Stimulated activated CD4-positive, alpha-beta T cell treated with anti-CD3 and anti-CD28 coated beads, Interleukin-4, amount 100 ng/mL, for 24 hours (primary cell): ENCODE results near the gene NRAP.

Source experiments
- DNase-seq: peaks from one replicate; pipeline ENCODE4 v3.0.0-alpha.2; 2020

NRAP gene

GRCh38 chr10:113631684-113632367, 32.0 kb downstream of the NRAP start:
- no peak for DNase-seq

DNA sequence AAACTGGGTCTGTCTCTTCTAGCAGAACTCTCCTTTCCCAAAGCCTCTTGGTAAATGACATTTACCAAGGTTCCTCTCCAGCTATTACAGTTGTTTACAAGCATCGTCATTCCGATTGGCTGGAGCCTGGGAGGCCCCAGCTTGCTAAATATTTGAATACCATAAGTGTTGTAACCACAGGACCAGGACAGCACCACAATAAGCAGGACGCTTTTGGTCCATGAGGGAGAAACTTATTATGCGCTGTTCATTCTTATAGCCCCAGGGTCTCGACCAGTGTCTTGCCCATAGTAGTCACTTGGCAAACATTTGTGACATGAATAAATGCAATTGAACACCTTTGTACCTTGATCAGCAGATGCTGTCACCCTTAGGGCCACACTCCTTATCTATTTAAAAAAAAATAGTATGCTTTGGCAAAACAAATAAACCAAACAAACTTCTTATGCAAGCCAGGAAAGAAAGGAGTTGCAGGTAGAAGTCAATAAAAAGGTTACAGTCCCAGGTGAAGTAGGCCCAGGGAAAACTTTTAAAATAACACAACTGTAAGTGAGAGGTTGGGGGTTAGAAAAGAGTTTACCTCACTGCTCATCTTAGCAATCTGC, 32.8 kb downstream of the NRAP start:
- no peak for DNase-seq

DNA sequence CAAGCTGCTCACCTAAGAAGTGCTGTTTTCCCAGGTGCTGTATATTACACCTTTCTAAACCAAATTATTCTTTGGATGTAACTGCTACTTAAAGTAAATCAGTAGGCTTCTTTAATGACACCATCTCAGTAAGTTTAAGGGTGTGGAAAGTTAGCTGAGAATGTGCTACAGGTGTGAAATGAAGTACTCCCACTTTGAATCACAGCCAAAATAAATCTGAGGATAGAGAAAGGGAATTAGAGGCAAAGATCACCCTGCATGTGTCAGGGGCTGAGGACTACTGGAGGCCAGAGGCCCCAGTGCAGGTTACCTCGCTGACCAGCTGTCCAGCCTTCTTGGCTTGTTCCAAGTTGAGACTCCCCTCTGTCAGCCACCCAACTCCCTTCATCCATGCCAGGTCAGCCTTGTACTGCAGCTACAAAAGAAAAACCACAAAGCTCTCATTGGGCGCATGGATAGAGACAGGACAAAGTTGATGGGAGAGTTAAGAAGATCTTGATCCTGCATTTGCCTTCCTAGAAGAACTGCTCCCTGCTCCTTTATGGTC, 35.2 kb downstream of the NRAP start:
- no peak for DNase-seq

GRCh38 chr10:113627836-113628235, 36.0 kb downstream of the NRAP start:
- no peak for DNase-seq

DNA sequence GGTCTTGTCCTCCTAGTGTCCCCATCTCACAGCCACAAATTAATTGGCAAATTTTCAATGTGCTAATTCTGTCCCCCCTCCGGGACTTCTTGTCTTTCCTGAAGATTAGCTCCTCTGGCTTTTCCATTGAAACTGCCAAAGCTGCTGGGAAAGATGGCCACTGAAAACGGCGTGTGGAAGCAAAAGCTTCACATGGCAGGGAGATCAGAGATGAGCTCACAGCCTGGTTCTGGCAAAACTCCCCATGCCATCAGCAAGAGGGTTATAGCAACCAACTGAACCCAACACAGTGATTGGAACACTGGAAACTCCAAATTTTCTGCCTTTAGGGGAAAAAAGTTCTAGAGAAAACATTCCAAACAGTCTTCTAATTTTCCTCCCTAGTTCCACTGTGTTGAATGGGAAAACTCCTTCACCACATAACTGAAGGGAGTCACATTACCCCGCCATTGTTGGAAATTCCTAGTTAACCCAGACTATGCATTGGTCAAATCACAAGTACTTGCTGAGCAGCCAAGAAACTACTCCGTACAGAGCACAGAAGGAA, 37.0 kb downstream of the NRAP start:
- DNase-seq, result no peak

- DNase-seq, result no peak
These were observed 38.2 kb downstream of the NRAP start for GRCh38 chr10:113625461-113626186.

DNA sequence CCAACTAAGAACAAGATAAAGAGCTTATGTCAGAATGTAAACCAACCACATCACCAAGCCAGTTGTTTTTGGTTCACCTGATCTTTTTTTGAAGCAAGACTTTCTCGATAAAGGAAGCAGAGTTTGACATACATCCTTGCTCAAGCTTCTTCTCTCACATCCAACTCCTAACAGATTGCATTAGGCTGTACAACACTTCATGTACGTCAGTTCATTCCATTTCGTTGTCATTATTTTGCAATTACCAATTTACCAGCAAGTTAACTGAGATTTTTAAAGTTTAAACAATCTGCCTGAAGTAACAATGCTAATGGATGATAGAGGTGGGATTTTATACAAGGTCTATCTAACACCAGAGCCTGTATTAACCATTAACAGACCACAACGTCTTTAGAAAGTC, 41.0 kb downstream of the NRAP start:
- DNase-seq, result no peak

- no peak for DNase-seq
These were observed 42.0 kb downstream of the NRAP start for GRCh38 chr10:113621799-113622198.

- DNase-seq, result no peak
These were observed 42.9 kb downstream of the NRAP start for GRCh38 chr10:113620936-113621335.

DNA sequence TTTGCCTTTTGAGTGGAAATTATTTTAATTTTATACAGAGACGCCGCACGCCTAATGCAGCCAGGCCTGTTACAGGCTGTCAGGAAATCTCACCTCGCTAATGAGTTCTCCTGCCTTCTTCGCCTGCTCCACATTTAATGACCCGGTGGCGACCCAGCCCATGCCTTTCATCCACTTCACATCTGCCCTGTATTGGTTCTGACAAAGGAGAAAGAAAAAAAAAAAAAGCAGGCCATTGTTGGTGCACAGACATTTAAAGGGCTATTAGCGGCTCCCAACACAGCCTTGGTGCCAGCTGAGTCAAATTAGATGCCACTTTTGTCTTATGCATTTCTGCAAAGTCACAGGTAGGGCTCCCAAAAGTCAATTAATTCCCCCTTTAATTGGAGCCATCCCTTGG, 43.3 kb downstream of the NRAP start:
- DNase-seq, result no peak

- DNase-seq, result no peak
These were observed 44.4 kb downstream of the NRAP start for GRCh38 chr10:113619401-113619800.

DNA sequence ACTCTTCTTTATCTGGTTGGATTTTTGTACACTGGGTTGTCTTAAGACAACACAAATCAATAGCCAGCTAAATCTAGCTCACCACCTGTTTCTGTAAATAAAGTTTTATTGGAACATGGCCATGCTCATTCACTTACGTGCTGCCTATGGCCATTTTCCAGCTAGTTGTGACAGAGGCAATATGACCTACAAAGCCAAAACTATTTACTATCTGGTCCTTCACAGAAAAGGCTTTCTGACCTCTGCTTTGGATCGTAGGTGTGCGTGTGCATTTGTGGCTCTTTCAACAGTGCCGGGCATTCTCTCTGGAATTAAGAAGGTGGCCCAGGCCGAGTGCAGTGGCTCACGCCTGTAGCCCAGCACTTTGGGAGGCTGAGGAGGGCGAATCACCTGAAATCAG, 45.5 kb downstream of the NRAP start:
- DNase-seq, result no peak

DNA sequence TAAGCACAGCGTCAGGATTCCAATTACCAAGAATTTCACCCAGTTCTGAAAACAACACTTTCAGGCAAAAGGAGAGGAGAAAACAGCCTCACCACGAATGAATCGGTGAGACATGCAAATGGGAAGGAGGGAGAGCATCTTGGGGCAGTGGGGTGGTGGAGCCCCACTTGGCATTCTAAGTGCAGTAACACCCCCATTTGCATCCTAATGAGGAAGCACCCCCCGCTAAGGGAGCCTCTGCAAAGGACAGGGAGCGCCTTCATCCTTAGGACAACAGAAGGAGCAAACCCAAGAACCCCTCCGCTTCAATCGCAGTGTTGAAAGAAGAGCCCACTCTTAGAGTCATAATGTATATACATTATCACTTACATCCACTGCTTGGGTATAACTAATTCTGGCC, 46.8 kb downstream of the NRAP start:
- DNase-seq, result no peak

- no peak for DNase-seq
These were observed 47.4 kb downstream of the NRAP start for GRCh38 chr10:113616244-113617074.

DNA sequence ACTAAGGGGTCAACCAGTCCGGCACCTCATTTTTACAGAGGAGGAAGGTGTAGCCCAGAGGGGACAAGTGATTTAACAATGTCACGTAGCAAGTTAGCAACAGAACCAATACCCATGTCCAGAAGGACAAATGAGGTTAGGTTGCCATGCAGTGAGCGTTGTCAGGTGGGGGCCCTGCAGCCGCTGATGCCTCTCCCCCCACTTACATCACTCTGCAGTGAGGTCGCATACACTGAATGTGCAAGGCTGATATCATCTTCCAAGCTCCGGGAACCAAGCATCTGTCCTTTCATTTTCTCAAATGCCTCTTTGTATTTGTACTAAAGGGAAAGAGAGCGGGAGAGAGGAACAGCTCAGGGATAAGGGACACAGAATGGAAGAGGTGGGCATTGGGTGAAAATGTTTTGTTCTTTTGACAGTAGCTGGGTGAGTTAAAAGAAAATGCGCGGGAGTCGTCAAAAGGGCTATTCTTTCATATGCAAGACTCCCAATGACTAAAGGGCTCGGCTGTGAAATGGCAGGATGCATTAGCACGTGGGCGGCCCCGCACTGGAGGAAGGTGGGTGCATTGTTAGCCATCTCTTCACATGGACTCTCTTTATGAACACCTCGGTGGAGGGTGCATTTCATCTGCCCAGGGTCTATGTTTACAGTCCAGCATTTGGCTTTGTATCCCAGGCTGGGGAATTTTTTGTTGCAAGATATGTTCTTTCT, 49.7 kb downstream of the NRAP start:
- DNase-seq, result no peak

DNA sequence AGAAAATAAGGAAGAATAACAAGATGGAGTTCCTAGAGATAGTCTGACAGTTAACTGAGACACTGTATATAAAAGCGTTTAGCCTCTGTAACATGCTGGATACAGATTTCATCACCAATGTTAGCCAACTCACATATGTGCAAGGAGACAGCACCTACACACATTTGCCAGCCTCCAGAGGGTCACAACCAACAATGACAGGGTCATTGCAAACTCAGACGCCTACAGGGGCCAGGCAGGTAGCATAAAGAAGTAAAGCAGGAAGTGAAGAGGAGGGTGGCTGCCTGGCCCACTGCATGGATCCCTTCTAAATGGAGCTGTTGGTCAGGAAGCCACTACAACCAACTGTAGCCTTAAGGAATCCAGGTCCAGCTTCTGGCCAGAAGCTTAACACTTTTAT, 50.4 kb downstream of the NRAP start:
- no peak for DNase-seq

DNA sequence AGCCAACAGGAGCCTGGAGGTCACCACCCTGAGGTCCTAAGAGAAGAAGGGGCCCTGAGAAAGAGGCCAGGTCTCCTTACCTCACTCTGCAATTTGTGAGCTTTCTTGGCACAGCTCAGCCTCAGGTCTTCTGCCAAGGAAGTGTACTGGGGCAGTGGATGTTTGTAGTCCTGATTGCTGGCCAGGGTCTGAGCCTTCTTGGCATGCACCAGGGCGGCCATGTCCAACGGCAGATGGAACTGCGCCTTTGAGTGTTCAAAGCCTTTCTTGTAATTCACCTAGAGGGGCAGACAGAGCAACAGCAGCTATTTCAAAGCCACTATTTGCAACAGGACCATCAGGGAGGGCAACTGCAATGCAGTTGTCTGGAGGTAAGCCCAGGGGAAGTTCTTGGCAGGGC, 51.7 kb downstream of the NRAP start:
- no peak for DNase-seq

DNA sequence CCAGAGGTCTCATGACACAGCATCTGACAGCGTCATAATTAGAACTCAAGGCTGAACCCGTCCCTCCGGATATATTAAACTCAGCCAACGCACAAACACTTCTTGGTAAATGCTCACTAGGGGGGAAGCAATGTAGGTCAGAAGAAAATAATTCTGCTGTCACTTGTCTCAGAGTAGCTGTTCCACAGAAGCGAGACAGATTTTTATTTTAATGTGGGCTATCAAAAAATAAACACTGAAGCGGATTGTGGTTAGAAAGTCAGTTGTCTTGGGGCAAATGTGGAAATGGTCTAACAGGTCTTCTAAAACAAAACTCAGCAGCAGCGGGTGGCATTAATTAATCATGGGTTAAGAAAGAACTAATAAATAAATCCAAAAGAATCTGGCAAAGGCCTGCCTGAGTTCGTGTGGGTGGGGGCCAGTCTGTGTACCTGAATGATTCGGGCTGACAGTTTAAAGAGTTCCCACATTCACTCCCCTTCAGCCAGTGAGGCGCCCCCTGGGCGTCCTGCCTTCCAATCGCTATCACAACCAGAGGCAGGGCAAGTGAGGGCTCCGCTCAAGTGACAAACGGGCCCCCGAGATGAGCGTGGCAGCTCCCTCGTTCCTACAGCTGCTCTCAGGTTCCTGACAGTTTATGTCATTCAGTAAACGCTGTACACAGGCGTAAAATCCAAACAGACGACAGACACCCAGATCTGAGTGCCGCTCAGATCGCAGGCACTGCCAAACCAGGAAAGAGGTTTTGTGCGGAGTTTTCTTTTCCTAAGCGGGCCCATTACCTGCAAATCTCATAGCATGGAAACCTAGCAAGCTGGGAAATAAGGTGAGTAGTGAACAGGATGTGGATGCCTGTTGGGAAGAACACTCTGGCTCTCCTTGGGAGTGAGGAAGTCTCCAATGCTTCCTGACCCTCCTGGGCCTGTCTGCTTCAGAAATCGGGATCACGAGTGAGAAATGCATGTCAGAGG, 52.9 kb downstream of the NRAP start:
- no peak for DNase-seq

- no peak for DNase-seq
These were observed 54.1 kb downstream of the NRAP start for GRCh38 chr10:113609704-113610108.

DNA sequence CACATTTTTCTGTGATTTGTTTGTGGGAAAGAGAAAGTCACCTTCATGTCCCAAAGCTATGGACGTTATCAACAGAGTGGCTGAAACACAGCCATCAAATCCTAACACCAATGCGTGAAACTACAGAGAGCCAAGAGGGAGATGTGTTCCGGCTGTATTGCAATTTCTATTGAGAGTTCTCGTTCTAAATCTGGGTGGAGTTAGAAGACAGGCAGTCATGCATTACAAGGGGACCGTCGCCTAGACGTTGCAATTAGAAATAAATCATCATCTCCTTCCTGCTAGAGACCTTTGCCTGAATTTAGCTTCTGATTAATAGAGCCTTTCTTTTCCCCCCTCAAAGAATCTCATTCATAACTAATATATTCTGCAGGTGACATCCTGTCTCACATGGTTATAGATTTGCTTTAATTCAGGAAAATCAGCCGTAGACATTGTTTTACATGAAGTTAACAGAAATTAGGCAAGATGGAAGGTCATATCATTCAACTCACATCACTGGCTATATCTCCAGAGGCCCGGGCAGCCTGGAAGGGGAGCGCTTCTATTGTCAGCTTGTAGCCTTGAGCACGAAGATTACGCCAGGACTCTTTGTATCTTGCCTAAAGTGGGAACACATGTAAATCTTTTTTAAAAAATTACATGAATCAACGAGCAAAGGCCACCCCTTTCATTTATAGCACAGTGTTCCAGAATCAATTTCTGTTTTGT, 58.4 kb downstream of the NRAP start:
- no peak for DNase-seq
